ENCODE data around the gene PNMA1.

PNMA1 gene

DNA sequence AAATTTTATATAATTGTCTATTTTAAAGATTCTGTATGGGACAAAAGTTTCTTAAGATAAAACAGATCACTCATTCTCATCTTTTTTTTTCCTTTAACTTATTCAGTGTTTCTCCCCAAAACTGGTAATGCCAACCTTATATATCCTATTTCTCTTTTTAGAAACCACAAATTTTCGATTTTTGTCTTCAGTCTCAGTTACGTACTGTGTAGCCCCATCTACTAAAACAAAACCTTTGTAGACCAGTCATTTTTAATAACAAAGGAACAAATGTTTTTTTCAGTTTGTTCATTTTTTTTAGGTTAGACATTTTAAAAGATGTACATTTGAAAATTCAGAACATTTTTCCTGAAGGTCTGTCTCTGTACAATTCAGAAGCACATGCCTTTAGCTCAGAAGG lies 18.2 kb downstream of the PNMA1 start:
- H3K4me3 ChIP-seq (ENCODE audit: low read length) = peak overlapping the region; percentile 66
- H3K9ac ChIP-seq (ENCODE audit: low read length) = peak overlapping the region; percentile 49; the same call in 1 of the 2 replicates
- H4K20me1 ChIP-seq (ENCODE audit: insufficient read depth, low read length) = peaks cover 6% of the 10 kb centered on the region
- H2AFZ ChIP-seq (ENCODE audit: low read depth, low read length) = no peak overlapping the region
- peak overlapping the region; percentile 89 for H3K4me2 ChIP-seq (ENCODE audit: low read length)
- H3K79me2 ChIP-seq (ENCODE audit: low read length) = no peaks in the 10 kb centered on the region
- TF ChIP-seq, protein P1, sequence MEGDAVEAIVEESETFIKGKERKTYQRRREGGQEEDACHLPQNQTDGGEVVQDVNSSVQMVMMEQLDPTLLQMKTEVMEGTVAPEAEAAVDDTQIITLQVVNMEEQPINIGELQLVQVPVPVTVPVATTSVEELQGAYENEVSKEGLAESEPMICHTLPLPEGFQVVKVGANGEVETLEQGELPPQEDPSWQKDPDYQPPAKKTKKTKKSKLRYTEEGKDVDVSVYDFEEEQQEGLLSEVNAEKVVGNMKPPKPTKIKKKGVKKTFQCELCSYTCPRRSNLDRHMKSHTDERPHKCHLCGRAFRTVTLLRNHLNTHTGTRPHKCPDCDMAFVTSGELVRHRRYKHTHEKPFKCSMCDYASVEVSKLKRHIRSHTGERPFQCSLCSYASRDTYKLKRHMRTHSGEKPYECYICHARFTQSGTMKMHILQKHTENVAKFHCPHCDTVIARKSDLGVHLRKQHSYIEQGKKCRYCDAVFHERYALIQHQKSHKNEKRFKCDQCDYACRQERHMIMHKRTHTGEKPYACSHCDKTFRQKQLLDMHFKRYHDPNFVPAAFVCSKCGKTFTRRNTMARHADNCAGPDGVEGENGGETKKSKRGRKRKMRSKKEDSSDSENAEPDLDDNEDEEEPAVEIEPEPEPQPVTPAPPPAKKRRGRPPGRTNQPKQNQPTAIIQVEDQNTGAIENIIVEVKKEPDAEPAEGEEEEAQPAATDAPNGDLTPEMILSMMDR (IDR thresholded peaks at IDR 0.05; ENCODE audit: low read depth, low read length) = no peak
- TF ChIP-seq EZH2phosphoT487 (IDR thresholded peaks at IDR 0.05; ENCODE audit: low read depth) = no peak
- H3K27ac ChIP-seq (ENCODE audit: low read length) = peak overlapping the region; percentile 88
- H3K36me3 ChIP-seq (replicated peaks; ENCODE audit: low read depth, low read length) = peaks cover 18% of the 10 kb centered on the region
- peaks cover 51% of the 10 kb centered on the region for H3K4me1 ChIP-seq (ENCODE audit: low read length)
- H3K27me3 ChIP-seq (ENCODE audit: low read depth, low read length) = peaks cover 15% of the 10 kb centered on the region
- H3K9me3 ChIP-seq (ENCODE audit: insufficient read depth, low read length) = no peaks in the 10 kb centered on the region

DNA sequence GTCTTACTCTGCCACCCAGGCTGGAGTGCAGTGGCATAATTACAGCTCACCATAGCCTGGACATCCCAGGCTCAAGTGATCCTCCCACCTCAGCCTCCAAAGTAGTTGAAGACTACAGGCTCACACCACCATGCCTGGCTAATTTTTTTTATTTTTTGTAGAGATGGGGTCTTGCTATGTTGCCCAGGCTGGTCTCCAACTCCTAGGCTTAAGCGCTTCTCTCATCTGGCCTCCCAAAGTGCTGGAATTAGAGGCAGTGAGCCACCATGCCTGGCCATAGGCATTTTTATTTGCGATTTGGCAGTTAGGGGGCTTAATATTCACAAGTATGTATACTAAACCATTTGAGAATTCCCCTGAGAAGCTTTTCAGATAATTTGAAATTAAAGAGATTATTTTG lies 19.1 kb downstream of the PNMA1 start:
- H3K4me3 ChIP-seq (ENCODE audit: low read length) = no peak overlapping the region
- H4K20me1 ChIP-seq (ENCODE audit: insufficient read depth, low read length) = peaks cover 6% of the 10 kb centered on the region
- H3K4me2 ChIP-seq (ENCODE audit: low read length) = peak overlapping the region; percentile 89

DNA sequence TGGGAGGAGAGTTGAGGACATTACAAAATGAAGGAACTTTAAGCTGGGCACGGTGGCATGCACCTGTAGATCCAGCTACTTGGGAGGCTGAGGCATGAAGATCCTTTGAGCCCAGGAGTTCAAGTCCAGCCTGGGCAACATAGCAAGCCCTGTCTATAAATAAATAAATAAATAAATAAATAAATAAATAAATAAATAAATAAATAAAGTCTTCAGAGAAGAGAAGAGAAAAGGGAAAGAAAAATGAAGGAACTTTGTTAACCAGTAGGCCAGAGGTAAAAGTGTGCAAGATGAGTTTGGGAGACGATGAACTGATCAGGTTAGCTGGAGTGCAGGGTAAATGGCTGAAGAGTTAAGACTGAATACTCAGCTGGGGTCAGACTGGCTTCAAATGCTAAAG lies 20.1 kb downstream of the PNMA1 start:
- no peak overlapping the region for H2AFZ ChIP-seq (ENCODE audit: low read depth, low read length)
- no peak overlapping the region for H3K4me3 ChIP-seq (ENCODE audit: low read length)
- no peaks in the 10 kb centered on the region for H3K79me2 ChIP-seq (ENCODE audit: low read length)
- H3K4me2 ChIP-seq (ENCODE audit: low read length) = no peak overlapping the region
- TF ChIP-seq, protein P1 (IDR thresholded peaks at IDR 0.05; ENCODE audit: low read depth, low read length) = no peak
- no peak for TF ChIP-seq EZH2phosphoT487 (IDR thresholded peaks at IDR 0.05; ENCODE audit: low read depth)
- H3K9me3 ChIP-seq (ENCODE audit: insufficient read depth, low read length) = no peaks in the 10 kb centered on the region
- H3K36me3 ChIP-seq (replicated peaks; ENCODE audit: low read depth, low read length) = peaks cover 18% of the 10 kb centered on the region
- H3K27ac ChIP-seq (ENCODE audit: low read length) = no peak overlapping the region
- peaks cover 35% of the 10 kb centered on the region for H3K4me1 ChIP-seq (ENCODE audit: low read length)
- H3K9ac ChIP-seq (ENCODE audit: low read length) = no peak overlapping the region
- H4K20me1 ChIP-seq (ENCODE audit: insufficient read depth, low read length) = peaks cover 6% of the 10 kb centered on the region
- peaks cover 12% of the 10 kb centered on the region for H3K27me3 ChIP-seq (ENCODE audit: low read depth, low read length)

More for the DNA sequence above, 19.1 kb downstream of the PNMA1 start:
- H3K27me3 ChIP-seq (ENCODE audit: low read depth, low read length) = peaks cover 15% of the 10 kb centered on the region
- no peak overlapping the region for H2AFZ ChIP-seq (ENCODE audit: low read depth, low read length)
- H3K27ac ChIP-seq (ENCODE audit: low read length) = no peak overlapping the region
- H3K4me1 ChIP-seq (ENCODE audit: low read length) = peaks cover 42% of the 10 kb centered on the region
- no peaks in the 10 kb centered on the region for H3K79me2 ChIP-seq (ENCODE audit: low read length)
- H3K9ac ChIP-seq (ENCODE audit: low read length) = no peak overlapping the region
- H3K36me3 ChIP-seq (replicated peaks; ENCODE audit: low read depth, low read length) = peaks cover 18% of the 10 kb centered on the region
- H3K9me3 ChIP-seq (ENCODE audit: insufficient read depth, low read length) = no peaks in the 10 kb centered on the region
- TF ChIP-seq EZH2phosphoT487 (IDR thresholded peaks at IDR 0.05; ENCODE audit: low read depth) = no peak

DNA sequence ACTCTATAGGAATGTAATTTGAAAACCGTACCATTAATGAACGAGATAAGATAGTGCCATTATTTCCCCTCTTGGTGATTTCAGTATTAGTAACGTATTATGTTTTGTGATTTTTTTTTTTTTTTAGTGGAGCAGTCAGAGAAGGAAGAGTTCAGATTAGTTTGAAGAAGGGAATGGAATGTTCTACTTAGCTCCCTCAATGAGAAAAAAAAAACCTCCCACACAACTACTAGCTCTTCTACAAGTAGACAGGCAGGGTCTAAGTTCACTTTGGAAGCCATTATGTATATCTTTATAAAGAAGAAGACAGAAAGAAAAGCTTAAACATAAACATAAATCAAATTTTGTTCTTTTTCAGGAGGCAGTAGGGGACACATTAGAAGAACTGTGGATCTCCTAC lies 27.3 kb downstream of the PNMA1 start:
- no peak for TF ChIP-seq EZH2phosphoT487 (IDR thresholded peaks at IDR 0.05; ENCODE audit: low read depth)
- TF ChIP-seq, protein P1 (IDR thresholded peaks at IDR 0.05; ENCODE audit: low read depth, low read length) = no peak
- Histone ChIP-seq H4K20me1 (ENCODE audit: insufficient read depth, low read length) (no peaks in the 10 kb centered on the region), H3K27ac (ENCODE audit: low read length) (no peak overlapping the region), H3K4me3 (ENCODE audit: low read length) (no peak overlapping the region), H3K9me3 (ENCODE audit: insufficient read depth, low read length) (peaks cover 3% of the 10 kb centered on the region; the same call in 1 of the 2 replicates), H2AFZ (ENCODE audit: low read depth, low read length) (no peak overlapping the region), H3K36me3 (replicated peaks; ENCODE audit: low read depth, low read length) (peaks cover 4% of the 10 kb centered on the region), H3K9ac (ENCODE audit: low read length) (no peak overlapping the region), H3K27me3 (ENCODE audit: low read depth, low read length) (no peaks in the 10 kb centered on the region), H3K4me2 (ENCODE audit: low read length) (no peak overlapping the region), H3K4me1 (ENCODE audit: low read length) (no peaks in the 10 kb centered on the region), H3K79me2 (ENCODE audit: low read length) (no peaks in the 10 kb centered on the region)

Data from OCI-LY3 (cell line).